ENCODE results near the gene TIMM10B.

The TIMM10B gene

GRCh38 chr11:6452219-6452618, 29.1 kb upstream of the TIMM10B start:
- Histone ChIP-seq H3K4me1 (ENCODE audit: control insufficient read depth, insufficient read depth, low read length) (no peaks in the 10 kb centered on the region), H3K36me3 (ENCODE audit: control insufficient read depth, insufficient read depth, low read length) (peaks cover 49% of the 10 kb centered on the region), H3K27ac (ENCODE audit: low read depth, low read length) (no peak overlapping the region), H3K9ac (ENCODE audit: low read depth, low read length) (no peak overlapping the region), H3K4me3 (ENCODE audit: low read depth, low read length) (no peak overlapping the region), H3K9me3 (ENCODE audit: control insufficient read depth, insufficient read depth, low read length) (no peaks in the 10 kb centered on the region), H3K27me3 (ENCODE audit: control insufficient read depth, insufficient read depth, low read length) (no peaks in the 10 kb centered on the region)

GRCh38 chr11:6453152-6453551, 28.1 kb upstream of the TIMM10B start:
- H3K9me3 ChIP-seq (ENCODE audit: control insufficient read depth, insufficient read depth, low read length): no peaks in the 10 kb centered on the region
- H3K4me3 ChIP-seq (ENCODE audit: low read depth, low read length): no peak overlapping the region
- no peak overlapping the region for H3K27ac ChIP-seq (ENCODE audit: low read depth, low read length)
- no peaks in the 10 kb centered on the region for H3K27me3 ChIP-seq (ENCODE audit: control insufficient read depth, insufficient read depth, low read length)
- H3K36me3 ChIP-seq (ENCODE audit: control insufficient read depth, insufficient read depth, low read length): peaks cover 50% of the 10 kb centered on the region
- no peak overlapping the region for H3K9ac ChIP-seq (ENCODE audit: low read depth, low read length)
- no peaks in the 10 kb centered on the region for H3K4me1 ChIP-seq (ENCODE audit: control insufficient read depth, insufficient read depth, low read length)

GRCh38 chr11:6455070-6455469, 26.2 kb upstream of the TIMM10B start:
- Histone ChIP-seq H3K4me3 (ENCODE audit: low read depth, low read length) (no peak overlapping the region), H3K4me1 (ENCODE audit: control insufficient read depth, insufficient read depth, low read length) (no peaks in the 10 kb centered on the region), H3K27ac (ENCODE audit: low read depth, low read length) (no peak overlapping the region), H3K9ac (ENCODE audit: low read depth, low read length) (no peak overlapping the region), H3K27me3 (ENCODE audit: control insufficient read depth, insufficient read depth, low read length) (no peaks in the 10 kb centered on the region), H3K36me3 (ENCODE audit: control insufficient read depth, insufficient read depth, low read length) (peaks cover 47% of the 10 kb centered on the region), H3K9me3 (ENCODE audit: control insufficient read depth, insufficient read depth, low read length) (no peaks in the 10 kb centered on the region)

GRCh38 chr11:6456361-6457073, 24.8 kb upstream of the TIMM10B start:
- Histone ChIP-seq H3K4me1 (ENCODE audit: control insufficient read depth, insufficient read depth, low read length) (no peaks in the 10 kb centered on the region), H3K27ac (ENCODE audit: low read depth, low read length) (no peak overlapping the region), H3K4me3 (ENCODE audit: low read depth, low read length) (no peak overlapping the region), H3K36me3 (ENCODE audit: control insufficient read depth, insufficient read depth, low read length) (peaks cover 33% of the 10 kb centered on the region), H3K9me3 (ENCODE audit: control insufficient read depth, insufficient read depth, low read length) (no peaks in the 10 kb centered on the region), H3K27me3 (ENCODE audit: control insufficient read depth, insufficient read depth, low read length) (no peaks in the 10 kb centered on the region), H3K9ac (ENCODE audit: low read depth, low read length) (no peak overlapping the region)

GRCh38 chr11:6457581-6458320, 23.6 kb upstream of the TIMM10B start:
- H3K9me3 ChIP-seq (ENCODE audit: control insufficient read depth, insufficient read depth, low read length): no peaks in the 10 kb centered on the region
- H3K36me3 ChIP-seq (ENCODE audit: control insufficient read depth, insufficient read depth, low read length): peaks cover 32% of the 10 kb centered on the region
- H3K9ac ChIP-seq (ENCODE audit: low read depth, low read length): no peak overlapping the region
- no peaks in the 10 kb centered on the region for H3K27me3 ChIP-seq (ENCODE audit: control insufficient read depth, insufficient read depth, low read length)
- H3K27ac ChIP-seq (ENCODE audit: low read depth, low read length): no peak overlapping the region
- no peaks in the 10 kb centered on the region for H3K4me1 ChIP-seq (ENCODE audit: control insufficient read depth, insufficient read depth, low read length)
- H3K4me3 ChIP-seq (ENCODE audit: low read depth, low read length): no peak overlapping the region

- Histone ChIP-seq H3K36me3 (ENCODE audit: control insufficient read depth, insufficient read depth, low read length) (peaks cover 30% of the 10 kb centered on the region), H3K9ac (ENCODE audit: low read depth, low read length) (no peak overlapping the region), H3K4me1 (ENCODE audit: control insufficient read depth, insufficient read depth, low read length) (no peaks in the 10 kb centered on the region), H3K4me3 (ENCODE audit: low read depth, low read length) (no peak overlapping the region), H3K27me3 (ENCODE audit: control insufficient read depth, insufficient read depth, low read length) (no peaks in the 10 kb centered on the region), H3K27ac (ENCODE audit: low read depth, low read length) (no peak overlapping the region), H3K9me3 (ENCODE audit: control insufficient read depth, insufficient read depth, low read length) (no peaks in the 10 kb centered on the region)
Measured at GRCh38 chr11:6458352-6459098, 22.8 kb upstream of the TIMM10B start.

DNA sequence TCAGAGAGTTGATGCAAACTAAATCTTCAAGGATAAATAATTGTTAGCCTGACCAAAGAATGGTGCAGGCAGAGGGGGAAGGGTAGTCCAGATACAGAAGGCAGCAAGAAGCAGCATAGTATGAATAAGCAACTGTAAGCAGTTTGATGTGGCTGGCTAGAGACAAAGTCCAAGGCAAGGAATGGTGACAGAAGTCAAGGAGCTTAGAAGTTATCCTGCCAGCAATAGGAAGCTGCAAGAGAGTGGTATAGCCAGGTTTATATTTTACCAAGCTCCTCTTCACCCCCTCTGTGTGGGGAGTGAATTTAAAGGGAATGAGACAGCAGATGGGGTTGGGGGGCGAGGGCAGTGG, 22.2 kb upstream of the TIMM10B start:
- Histone ChIP-seq H3K27me3 (ENCODE audit: control insufficient read depth, insufficient read depth, low read length) (no peaks in the 10 kb centered on the region), H3K36me3 (ENCODE audit: control insufficient read depth, insufficient read depth, low read length) (peaks cover 30% of the 10 kb centered on the region), H3K4me3 (ENCODE audit: low read depth, low read length) (no peak overlapping the region), H3K4me1 (ENCODE audit: control insufficient read depth, insufficient read depth, low read length) (no peaks in the 10 kb centered on the region), H3K27ac (ENCODE audit: low read depth, low read length) (no peak overlapping the region), H3K9ac (ENCODE audit: low read depth, low read length) (no peak overlapping the region), H3K9me3 (ENCODE audit: control insufficient read depth, insufficient read depth, low read length) (no peaks in the 10 kb centered on the region)

GRCh38 chr11:6468712-6469495, 12.4 kb upstream of the TIMM10B start:
- H3K9ac ChIP-seq (ENCODE audit: low read depth, low read length): no peak overlapping the region
- peaks cover 2% of the 10 kb centered on the region; the same call in 1 of the 2 replicates for H3K27me3 ChIP-seq (ENCODE audit: control insufficient read depth, insufficient read depth, low read length)
- H3K9me3 ChIP-seq (ENCODE audit: control insufficient read depth, insufficient read depth, low read length): no peaks in the 10 kb centered on the region
- no peak overlapping the region for H3K27ac ChIP-seq (ENCODE audit: low read depth, low read length)
- H3K4me3 ChIP-seq (ENCODE audit: low read depth, low read length): no peak overlapping the region
- no peaks in the 10 kb centered on the region; the same call in 1 of the 2 replicates for H3K36me3 ChIP-seq (ENCODE audit: control insufficient read depth, insufficient read depth, low read length)
- peaks cover 14% of the 10 kb centered on the region for H3K4me1 ChIP-seq (ENCODE audit: control insufficient read depth, insufficient read depth, low read length)

- H3K27me3 ChIP-seq (ENCODE audit: control insufficient read depth, insufficient read depth, low read length): peaks cover 2% of the 10 kb centered on the region; the same call in 1 of the 2 replicates
- H3K4me3 ChIP-seq (ENCODE audit: low read depth, low read length): no peak overlapping the region
- no peaks in the 10 kb centered on the region for H3K9me3 ChIP-seq (ENCODE audit: control insufficient read depth, insufficient read depth, low read length)
- H3K36me3 ChIP-seq (ENCODE audit: control insufficient read depth, insufficient read depth, low read length): no peaks in the 10 kb centered on the region
- no peak overlapping the region for H3K27ac ChIP-seq (ENCODE audit: low read depth, low read length)
- H3K4me1 ChIP-seq (ENCODE audit: control insufficient read depth, insufficient read depth, low read length): peaks cover 18% of the 10 kb centered on the region
- no peak overlapping the region for H3K9ac ChIP-seq (ENCODE audit: low read depth, low read length)
Measured at GRCh38 chr11:6469599-6469998, 11.7 kb upstream of the TIMM10B start.

- Histone ChIP-seq H3K27me3 (ENCODE audit: control insufficient read depth, insufficient read depth, low read length) (peaks cover 2% of the 10 kb centered on the region; the same call in 1 of the 2 replicates), H3K4me1 (ENCODE audit: control insufficient read depth, insufficient read depth, low read length) (peaks cover 27% of the 10 kb centered on the region), H3K9me3 (ENCODE audit: control insufficient read depth, insufficient read depth, low read length) (no peaks in the 10 kb centered on the region), H3K36me3 (ENCODE audit: control insufficient read depth, insufficient read depth, low read length) (peaks cover 15% of the 10 kb centered on the region), H3K9ac (ENCODE audit: low read depth, low read length) (no peak overlapping the region), H3K4me3 (ENCODE audit: low read depth, low read length) (peak overlapping the region; percentile 92; the same call in 1 of the 2 replicates), H3K27ac (ENCODE audit: low read depth, low read length) (no peak overlapping the region)
Measured at GRCh38 chr11:6472934-6473333, 8.4 kb upstream of the TIMM10B start.
